ENCODE results near the gene APLF. TPM values are rescaled to one million over a fixed set of nuclear protein-coding genes. Genes with fewer than 3 reads are reported as not detected.

Gene APLF
- total and polyA plus RNA-seq, 2 experiments from 2014 or later: 1.5 to 5.0 TPM

DNA sequence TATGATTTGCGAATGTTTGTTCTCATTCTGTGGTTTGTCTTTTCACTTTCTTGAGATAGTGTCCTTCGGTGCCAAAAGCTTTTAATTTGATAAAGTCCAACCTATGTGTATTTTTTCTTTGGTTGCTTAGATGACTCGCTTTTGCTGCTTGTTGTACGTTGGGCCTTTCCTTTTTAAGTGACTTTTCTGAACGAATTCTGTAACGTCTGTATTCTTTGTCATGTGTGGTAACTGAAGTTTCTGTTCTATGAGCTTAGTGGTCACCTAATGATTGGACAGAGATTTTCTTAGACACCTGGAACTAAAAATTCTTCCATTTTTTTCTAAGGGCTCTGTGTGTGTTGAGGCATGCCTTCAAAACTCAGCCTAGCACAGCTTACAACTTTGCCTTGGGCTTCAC is 156.4 kb downstream of the APLF start:
- TF ChIP-seq EZH2 (IDR thresholded peaks at IDR 0.05; ENCODE audit: borderline replicate concordance): no peak
- TF ChIP-seq EZH2phosphoT487 (IDR thresholded peaks at IDR 0.05; ENCODE audit: low read depth, severe bottlenecking, unreplicated experiment): no peak
- TF ChIP-seq CTCF (IDR thresholded peaks at IDR 0.05; ENCODE audit: poor library complexity): no peak
- Histone ChIP-seq H3K4me2 (no peak overlapping the region), H4K20me1 (ENCODE audit: insufficient read depth, poor library complexity, severe bottlenecking) (no peaks in the 10 kb centered on the region), H3K27ac (no peak overlapping the region), H3K4me1 (ENCODE audit: insufficient read depth) (no peaks in the 10 kb centered on the region), H3K4me3 (no peak overlapping the region), H3K27me3 (no peaks in the 10 kb centered on the region), H3K9me3 (ENCODE audit: low read depth) (no peaks in the 10 kb centered on the region), H3K79me2 (no peaks in the 10 kb centered on the region), H3K36me3 (replicated peaks; ENCODE audit: insufficient read depth, low read depth) (no peaks in the 10 kb centered on the region), H3K9me2 (replicated peaks; ENCODE audit: insufficient read depth) (no peaks in the 10 kb centered on the region), H2AFZ (no peak overlapping the region)
- DNase-seq (ENCODE audit: low spot score): no peak
- 91% methylated on average over 6 of the region's 6 CpGs for WGBS (ENCODE audit: low lambda C conversion rate, missing lambda C conversion rate)

DNA sequence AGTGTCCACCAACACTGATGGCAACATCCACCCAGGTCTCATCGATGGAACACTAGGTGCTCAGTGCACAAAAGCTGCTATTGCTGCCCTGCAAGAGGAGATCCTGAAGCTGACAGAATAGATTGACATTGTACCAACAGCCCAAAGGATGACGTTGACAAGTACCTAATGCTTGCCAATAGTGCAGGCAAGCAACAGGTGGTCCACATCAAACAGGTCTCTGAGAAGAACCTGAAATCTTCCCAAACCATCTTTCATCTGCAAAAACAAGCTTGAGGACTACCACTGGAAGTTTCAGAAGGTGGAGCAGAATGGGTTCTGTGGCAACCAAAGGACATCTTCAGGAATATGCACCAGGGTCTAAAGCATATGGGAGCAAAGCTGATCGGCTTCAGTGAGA is 160.2 kb downstream of the APLF start:
- Histone ChIP-seq H3K4me3 (no peak overlapping the region), H3K79me2 (no peaks in the 10 kb centered on the region), H3K4me2 (no peak overlapping the region), H3K27ac (no peak overlapping the region), H4K20me1 (ENCODE audit: insufficient read depth, poor library complexity, severe bottlenecking) (no peaks in the 10 kb centered on the region), H3K36me3 (replicated peaks; ENCODE audit: insufficient read depth, low read depth) (no peaks in the 10 kb centered on the region), H3K9me2 (replicated peaks; ENCODE audit: insufficient read depth) (no peaks in the 10 kb centered on the region), H2AFZ (no peak overlapping the region), H3K9me3 (ENCODE audit: low read depth) (no peaks in the 10 kb centered on the region), H3K27me3 (no peaks in the 10 kb centered on the region), H3K4me1 (ENCODE audit: insufficient read depth) (no peaks in the 10 kb centered on the region)
- 96% methylated on average over 3 of the region's 3 CpGs for WGBS (ENCODE audit: low lambda C conversion rate, missing lambda C conversion rate)
- no peak for TF ChIP-seq EZH2 (IDR thresholded peaks at IDR 0.05; ENCODE audit: borderline replicate concordance)
- no peak for TF ChIP-seq EZH2phosphoT487 (IDR thresholded peaks at IDR 0.05; ENCODE audit: low read depth, severe bottlenecking, unreplicated experiment)
- TF ChIP-seq CTCF (IDR thresholded peaks at IDR 0.05; ENCODE audit: poor library complexity): no peak
- no peak for DNase-seq (ENCODE audit: low spot score)

Other genes starting within 250 kb of the APLF start
- 35.1 and 46.5 TPM in 2 replicates for gene PPP3R1, start 215.1 kb upstream of the APLF start, total RNA-seq
- gene PPP3R1, start 215.1 kb upstream of the APLF start, polyA plus RNA-seq: 3.5 and 5.1 TPM in 2 replicates
- 5.8 and 7.9 TPM in 2 replicates for gene CNRIP1, start 147.6 kb upstream of the APLF start, total RNA-seq
- gene CNRIP1, start 147.6 kb upstream of the APLF start, polyA plus RNA-seq: 3.1 and 8.6 TPM in 2 replicates
- 0.08 and 0.93 TPM in 2 replicates for gene PLEK, start 102.3 kb upstream of the APLF start, total RNA-seq
- 0.72 and 0.92 TPM in 2 replicates for gene PLEK, start 102.3 kb upstream of the APLF start, polyA plus RNA-seq
- gene FBXO48, start 291 bp upstream of the APLF start, total RNA-seq: 0.83 and 0.84 TPM in 2 replicates
- 0.36 and 0.58 TPM in 2 replicates for gene FBXO48, start 291 bp upstream of the APLF start, polyA plus RNA-seq
- gene PROKR1, start 176.0 kb downstream of the APLF start, total RNA-seq: 0.20 TPM in 1 of 2 replicates, not detected in the other
- not detected in 2 replicates for gene PROKR1, start 176.0 kb downstream of the APLF start, polyA plus RNA-seq